Stomach (tissue), 9 donors: ENCODE measurements around the gene HIPK3. TPM values are rescaled to one million over a fixed set of nuclear protein-coding genes. Genes with fewer than 3 reads are reported as not detected.
"Not testable (repeated sequence)": the region's sequence is repeated elsewhere in the genome, so short reads cannot be mapped to it uniquely, and the experiment has no call there.

Source experiments
- DNase-seq, 2 donors: peaks; one replicate each; pipeline versions ENCODE4 v3.0.0 to v3.0.0-alpha.2; 2013 to 2019
- H3K27ac ChIP-seq, 5 donors: fragments of 200-600 bp in 4 of 5; sonication (generic) in 4 of 5; one replicate each; pipeline ENCODE4 v1.5.1; 2013 to 2019; ENCODE audit warnings: mild to moderate bottlenecking in 1 of 5, moderate library complexity in 1 of 5
- H3K27me3 ChIP-seq, 3 donors: fragments of 200-600 bp; sonication (generic); one replicate each; pipeline ENCODE4 v1.5.1; 2017 to 2019; ENCODE audit warnings: mixed run types in 1 of 3
- H3K36me3 ChIP-seq, 4 donors: fragments of 200-600 bp; sonication (generic); 1 replicate in 3 of 4; 2 replicates in 1 of 4; pipeline ENCODE4 v1.5.1; 2016 to 2019
- H3K4me1 ChIP-seq, 4 donors: fragments of 200-600 bp; sonication (generic); one replicate each; pipeline ENCODE4 v1.5.1; 2016 to 2019
- H3K4me3 ChIP-seq, 4 donors: fragments of 200-600 bp; sonication (generic) in 3 of 4; one replicate each; pipeline ENCODE4 v1.5.1; 2016 to 2019; ENCODE audit warnings: mild to moderate bottlenecking in 1 of 4
- H3K9me3 ChIP-seq, 4 donors: fragments of 200-600 bp; sonication (generic); one replicate each; pipeline ENCODE4 v1.5.1; 2016 to 2019
- EP300 ChIP-seq: sonication (generic); formaldehyde crosslinking; IDR thresholded peaks from one replicate; pipeline ENCODE4 v1.6.1; 2017; ENCODE audit warnings: antibody characterized with exemption
- POLR2A ChIP-seq, 4 donors: fragments of 450-650 bp; IDR thresholded peaks; one replicate each; pipeline ENCODE4 v1.6.1; 2016; ENCODE audit warnings: antibody characterized with exemption in 4 of 4, control low read depth in 2 of 4, mild to moderate bottlenecking in 1 of 4, moderate library complexity in 1 of 4
- POLR2AphosphoS5 ChIP-seq, 3 donors: sonication (generic); formaldehyde crosslinking; IDR thresholded peaks; one replicate each; pipeline ENCODE4 v1.6.1; 2016; ENCODE audit warnings: antibody characterized with exemption in 3 of 3
- WGBS, 5 donors: extraction: QIAGEN DNeasy Blood & Tissue Kit in 3 of 5; methylation state at CpG; one replicate each; pipeline versions ENCODE4 v1.1.5 to v1.1.7; 2013 to 2018; 5-methylcytosine and 5-hydroxymethylcytosine counted together
- intact Hi-C: fragments of 100-400 bp; cut with DNase I; formaldehyde crosslinking; loops from one replicate; pipeline ENCODE4 v1.15.1; 2023; ENCODE audit warnings: low total_unique reads
- polyA plus RNA-seq, 3 donors: library from polyadenylated mRNA; stranded (reverse); fragments of 200-250 nt; gene quantifications; one replicate each; pipeline ENCODE4 v1.2.3, GENCODE V29; 2013
- total RNA-seq, 5 donors: library from RNA; depleted of rRNA; stranded (reverse); fragments of >200 nt; gene quantifications; one replicate each; pipeline versions ENCODE4 v1.1.0 to v1.2.3, GENCODE V29; 2014 to 2016
- TF ChIP-seq, protein P1 (sequence below), 7 experiments: fragments of 450-650 bp in 4 of 7; fragments of 200-600 bp in 3 of 7; sonication (generic) in 3 of 7; IDR thresholded peaks; one replicate each; pipeline ENCODE4 v1.5.1; 2016 to 2019; ENCODE audit warnings: antibody characterized with exemption in 7 of 7, control low read depth in 2 of 7, mild to moderate bottlenecking in 1 of 7
- donor health status: healthy with polysubstance abuse.
- donor health status: Bipolar disorder and iron deficiency.
- donor health status: healthy.

HIPK3 gene
- total and polyA plus RNA-seq, 8 donors = 10.6 to 222 (median 67.4) TPM

DNA sequence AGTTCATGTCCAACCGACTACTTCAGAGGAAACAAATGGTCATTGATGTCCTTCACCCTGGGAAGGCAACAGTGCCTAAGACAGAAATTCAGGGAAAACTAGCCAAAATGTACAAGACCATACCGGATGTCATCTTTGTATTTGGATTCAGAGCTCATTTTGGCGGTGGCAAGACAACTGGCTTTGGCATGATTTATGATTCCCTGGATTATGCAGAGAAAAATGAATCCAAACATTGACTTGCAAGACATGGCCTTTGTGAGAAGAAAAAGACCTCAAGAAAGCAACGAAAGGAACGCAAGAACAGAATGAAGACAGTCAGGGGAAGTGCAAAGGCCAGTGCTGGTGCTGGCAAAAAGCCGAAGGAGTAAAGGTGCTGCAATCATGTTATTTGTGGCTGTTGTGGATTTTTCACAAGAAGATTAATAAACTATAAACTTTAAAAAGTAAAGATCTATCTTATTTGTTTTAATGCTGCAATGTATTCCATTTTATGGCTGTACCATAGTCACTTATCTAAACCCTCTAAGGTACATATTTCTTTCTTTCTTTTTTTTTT is 20.1 kb upstream of the HIPK3 start:
- Histone ChIP-seq H3K4me3 (no peak overlapping the region), H3K27ac (no peak overlapping the region), H3K36me3 (no peaks in the 10 kb centered on the region), H3K4me1 (peaks cover 0 to 9% (median 4%) of the 10 kb centered on the region in 4 donors), H3K27me3 (no peaks in the 10 kb centered on the region), H3K9me3 (no peaks in the 10 kb centered on the region)
- no peak for DNase-seq
- 60 to 84% (median 76%) methylated on average over 6 of the region's 6 CpGs for WGBS, 5 donors
- intact Hi-C loops = no loop called here
- TF ChIP-seq POLR2AphosphoS5 (IDR thresholded peaks at IDR 0.05) (no peak), POLR2A (IDR thresholded peaks at IDR 0.05) (no peak), EP300 (no peak)
- TF ChIP-seq, protein P1, sequence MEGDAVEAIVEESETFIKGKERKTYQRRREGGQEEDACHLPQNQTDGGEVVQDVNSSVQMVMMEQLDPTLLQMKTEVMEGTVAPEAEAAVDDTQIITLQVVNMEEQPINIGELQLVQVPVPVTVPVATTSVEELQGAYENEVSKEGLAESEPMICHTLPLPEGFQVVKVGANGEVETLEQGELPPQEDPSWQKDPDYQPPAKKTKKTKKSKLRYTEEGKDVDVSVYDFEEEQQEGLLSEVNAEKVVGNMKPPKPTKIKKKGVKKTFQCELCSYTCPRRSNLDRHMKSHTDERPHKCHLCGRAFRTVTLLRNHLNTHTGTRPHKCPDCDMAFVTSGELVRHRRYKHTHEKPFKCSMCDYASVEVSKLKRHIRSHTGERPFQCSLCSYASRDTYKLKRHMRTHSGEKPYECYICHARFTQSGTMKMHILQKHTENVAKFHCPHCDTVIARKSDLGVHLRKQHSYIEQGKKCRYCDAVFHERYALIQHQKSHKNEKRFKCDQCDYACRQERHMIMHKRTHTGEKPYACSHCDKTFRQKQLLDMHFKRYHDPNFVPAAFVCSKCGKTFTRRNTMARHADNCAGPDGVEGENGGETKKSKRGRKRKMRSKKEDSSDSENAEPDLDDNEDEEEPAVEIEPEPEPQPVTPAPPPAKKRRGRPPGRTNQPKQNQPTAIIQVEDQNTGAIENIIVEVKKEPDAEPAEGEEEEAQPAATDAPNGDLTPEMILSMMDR (IDR thresholded peaks at IDR 0.05) = no peak

DNA sequence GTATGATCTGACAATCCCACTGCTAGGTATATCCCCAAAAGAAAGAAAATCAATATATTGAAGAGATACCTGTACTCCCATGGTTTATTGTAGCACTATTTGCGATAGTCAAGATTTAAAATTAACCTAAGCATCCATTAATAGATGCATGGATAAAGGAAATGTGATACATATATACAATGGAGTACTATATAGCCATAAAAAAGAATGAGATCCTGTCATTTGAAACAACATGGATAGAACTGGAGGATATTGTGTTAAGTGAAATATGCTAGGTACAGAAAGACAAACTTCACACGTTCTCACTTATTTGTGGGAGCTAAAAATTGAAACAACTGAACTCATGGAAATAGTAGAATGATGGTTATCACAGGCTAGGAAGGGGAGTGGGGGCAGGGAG is 14.6 kb upstream of the HIPK3 start:
- 79 to 97% (median 94%) methylated on average over 2 of the region's 2 CpGs for WGBS, 5 donors
- intact Hi-C loops = no loop called here
- TF ChIP-seq, protein P1 (IDR thresholded peaks at IDR 0.05) = no peak
- TF ChIP-seq POLR2A (IDR thresholded peaks at IDR 0.05) (no peak), EP300 (no peak), POLR2AphosphoS5 (IDR thresholded peaks at IDR 0.05) (no peak)
- no peak for DNase-seq
- H3K9me3 ChIP-seq = no peaks in the 10 kb centered on the region
- no peaks in the 10 kb centered on the region for H3K4me1 ChIP-seq
- H3K27me3 ChIP-seq = no peaks in the 10 kb centered on the region
- H3K27ac ChIP-seq = no peak overlapping the region
- H3K36me3 ChIP-seq = no peaks in the 10 kb centered on the region
- H3K4me3 ChIP-seq = no peak overlapping the region

DNA sequence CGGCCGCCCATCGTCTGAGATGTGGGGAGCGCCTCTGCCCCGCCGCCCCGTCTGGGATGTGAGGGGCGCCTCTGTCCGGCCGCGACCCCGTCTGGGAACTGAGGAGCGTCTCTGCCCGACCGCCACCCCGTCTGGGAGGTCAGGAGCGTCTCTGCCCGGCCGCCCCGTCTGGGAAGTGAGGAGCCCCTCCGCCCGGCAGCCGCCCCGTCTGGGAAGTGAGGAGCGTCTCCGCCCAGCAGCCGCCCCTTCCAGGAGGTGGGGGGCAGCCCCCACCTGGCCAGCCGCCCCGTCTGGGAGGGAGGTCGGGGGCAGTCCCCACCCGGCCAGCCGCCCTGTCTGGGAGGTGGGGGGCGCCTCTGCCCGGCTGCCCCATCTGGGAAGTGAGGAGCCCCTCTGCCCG is 13.5 kb upstream of the HIPK3 start:
- H3K9me3 ChIP-seq, H3K4me1 ChIP-seq, H3K27ac ChIP-seq, intact Hi-C loops, H3K27me3 ChIP-seq, H3K36me3 ChIP-seq, H3K4me3 ChIP-seq, DNase-seq: not testable (repeated sequence)
- 97 to 100% (median 98%) methylated on average over 5 to 31 of the region's 35 CpGs for WGBS, 5 donors

DNA sequence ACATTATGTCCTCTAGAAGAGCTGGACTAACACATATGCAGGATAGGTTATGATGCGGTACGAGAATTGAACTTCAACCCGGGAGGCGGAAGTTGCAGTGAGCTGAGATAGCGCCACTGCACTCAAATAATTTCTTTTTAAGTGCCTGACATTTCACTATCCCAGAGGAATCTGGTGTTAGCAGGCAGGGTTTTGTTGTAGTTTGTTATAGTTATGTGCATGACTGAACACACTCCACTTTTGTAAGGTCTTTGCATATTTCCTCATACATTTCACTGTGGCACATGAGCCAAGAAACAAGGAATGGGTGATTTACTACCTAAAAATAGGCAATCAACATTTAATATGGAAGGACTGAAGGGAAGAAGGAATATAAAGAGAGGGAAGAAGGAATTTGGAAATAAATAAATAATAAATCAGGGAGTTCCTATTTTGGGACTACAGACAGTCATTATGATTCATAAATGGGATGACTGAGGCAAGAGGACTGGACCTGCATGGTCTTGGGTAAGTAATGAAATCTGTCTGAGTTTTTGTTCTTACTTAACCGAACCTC is 8.7 kb upstream of the HIPK3 start:
- 76 to 96% (median 88%) methylated on average over 6 of the region's 6 CpGs for WGBS, 5 donors
- intact Hi-C loops = no loop called here
- no peaks in the 10 kb centered on the region for H3K27me3 ChIP-seq
- no peaks in the 10 kb centered on the region for H3K4me1 ChIP-seq
- TF ChIP-seq POLR2AphosphoS5 (IDR thresholded peaks at IDR 0.05) (peak in 1 of 3 donors; percentile 21), EP300 (no peak)
- DNase-seq = no peak
- H3K36me3 ChIP-seq = no peaks in the 10 kb centered on the region
- no peaks in the 10 kb centered on the region for H3K9me3 ChIP-seq
- no peak overlapping the region for H3K4me3 ChIP-seq
- no peak overlapping the region for H3K27ac ChIP-seq

DNA sequence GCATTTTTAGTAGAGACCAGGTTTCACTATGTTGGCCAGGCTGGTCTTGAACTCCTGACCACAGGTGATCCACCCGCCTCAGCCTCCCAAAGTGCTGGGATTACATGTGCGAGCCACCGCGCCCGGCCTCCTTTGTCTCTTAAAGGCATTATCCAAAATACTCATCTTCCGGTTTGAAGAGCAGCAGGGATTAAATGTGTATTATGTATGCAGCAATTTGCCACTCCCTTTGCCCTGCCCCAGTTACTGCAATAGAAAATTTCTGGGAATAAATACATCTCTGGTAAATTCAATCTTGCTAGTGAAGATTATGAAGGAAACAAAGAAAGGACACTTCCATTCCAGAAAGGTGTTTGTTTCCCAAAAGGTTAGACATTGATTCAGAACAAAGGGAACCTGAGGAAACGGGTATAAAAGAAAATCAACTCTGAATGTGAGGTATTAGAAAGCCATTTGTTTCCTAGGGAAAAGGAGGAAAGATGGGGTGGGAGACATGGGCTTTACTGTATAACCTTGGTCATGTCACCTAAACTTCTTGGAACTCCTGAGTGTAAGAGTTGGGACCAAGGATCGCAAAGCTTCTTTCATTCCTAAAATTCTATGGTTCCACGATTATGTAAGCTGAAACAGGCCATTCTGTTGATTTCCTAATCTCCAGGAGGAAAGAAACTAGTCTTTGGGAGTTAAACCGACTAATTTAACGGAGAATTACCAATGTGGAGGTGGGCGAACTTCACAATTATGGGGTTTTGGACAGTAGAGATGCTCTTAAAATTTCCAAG is 959 bp upstream of the HIPK3 start:
- Histone ChIP-seq H3K9me3 (no peaks in the 10 kb centered on the region), H3K36me3 (no peaks in the 10 kb centered on the region), H3K4me3 (peak overlapping the region; percentile 63 to 91 (median 73)), H3K4me1 (peaks cover 9 to 26% (median 22%) of the 10 kb centered on the region in 4 donors), H3K27me3 (no peaks in the 10 kb centered on the region), H3K27ac (peak overlapping the region; percentile 96 to 100 (median 100))
- WGBS, 5 donors = 63 to 69% (median 67%) methylated on average over 12 of the region's 12 CpGs
- no peak for TF ChIP-seq POLR2A (IDR thresholded peaks at IDR 0.05)
- no peak for TF ChIP-seq EP300
- TF ChIP-seq POLR2AphosphoS5 (IDR thresholded peaks at IDR 0.05) = no peak
- TF ChIP-seq, protein P1 (IDR thresholded peaks at IDR 0.05) = no peak
- intact Hi-C loops = no loop called here
- no peak for DNase-seq
